WTC11 (cell line): Measurements from ENCODE around the gene MDM1.

Experiments
- ATF3 ChIP-seq: sonication (generic); formaldehyde crosslinking; conservative IDR thresholded peaks from 2 replicates; pipeline ENCODE4 v1.8.1; 2022; ENCODE audit warnings: mild to moderate bottlenecking, missing genetic modification reagents
- CTCF ChIP-seq: fragments of 200-600 bp; IDR thresholded peaks from 2 replicates; pipeline ENCODE4 v1.8.0; 2022; ENCODE audit warnings: antibody characterized with exemption
- E2F4 ChIP-seq: sonication (generic); formaldehyde crosslinking; IDR thresholded peaks from 2 replicates; pipeline ENCODE4 v1.8.1; 2022; ENCODE audit warnings: low read depth, mild to moderate bottlenecking, moderate library complexity, missing genetic modification reagents, borderline replicate concordance
- GABPB1 ChIP-seq: sonication (generic); formaldehyde crosslinking; IDR thresholded peaks from 2 replicates; pipeline ENCODE4 v1.8.1; 2023; ENCODE audit warnings: mild to moderate bottlenecking, missing genetic modification reagents
- NR1H2 ChIP-seq: sonication (generic); formaldehyde crosslinking; IDR thresholded peaks from 2 replicates; pipeline ENCODE4 v1.9.0; 2021; ENCODE audit warnings: mild to moderate bottlenecking, moderate library complexity, missing genetic modification reagents
- SMAD3 ChIP-seq: sonication (generic); formaldehyde crosslinking; IDR thresholded peaks from 2 replicates; pipeline ENCODE4 v1.8.0; 2022; ENCODE audit warnings: missing genetic modification reagents, mild to moderate bottlenecking, borderline replicate concordance
- SP1 ChIP-seq: sonication (generic); formaldehyde crosslinking; conservative IDR thresholded peaks from 2 replicates; pipeline ENCODE4 v1.8.1; 2022; ENCODE audit warnings: missing genetic modification reagents
- STAT6 ChIP-seq: sonication (generic); formaldehyde crosslinking; conservative IDR thresholded peaks from 2 replicates; pipeline ENCODE4 v1.8.1; 2023; ENCODE audit warnings: mild to moderate bottlenecking, low read depth, missing genetic modification reagents, moderate library complexity
- ZNF281 ChIP-seq: sonication (generic); formaldehyde crosslinking; IDR thresholded peaks from 2 replicates; pipeline ENCODE4 v1.8.0; 2023; ENCODE audit warnings: mild to moderate bottlenecking, missing genetic modification reagents
- ZNF317 ChIP-seq: sonication (generic); formaldehyde crosslinking; IDR thresholded peaks from 2 replicates; pipeline ENCODE4 v1.8.1; 2023; ENCODE audit warnings: low read depth, mild to moderate bottlenecking, moderate library complexity, missing genetic modification reagents, borderline replicate concordance

GRCh38 chr12:68293347-68293746 lies 38.8 kb downstream of the MDM1 start:
- TF ChIP-seq ZNF281 (CRISPR knock-in tag) (no peak), GABPB1 (CRISPR knock-in tag) (no peak), CTCF (no peak), ZNF317 (no peak), ATF3 (CRISPR knock-in tag) (no peak), SMAD3 (CRISPR knock-in tag) (no peak), E2F4 (no peak), STAT6 (CRISPR knock-in tag) (no peak), NR1H2 (CRISPR knock-in tag) (no peak), SP1 (CRISPR knock-in tag) (no peak)
